ENCODE measurements around the gene CTSA.

The CTSA gene

GRCh38 chr20:45890985-45891983 lies at the start of gene CTSA, which contains the start of gene NEURL2:
CTSA (plus strand) TSS chr20:45891335; CDS start chr20:45891569, 234 bp downstream.
NEURL2 (minus strand) TSS chr20:45891208; CDS start chr20:45890991, 217 bp downstream.
- peak; percentile 77 to 83 for DNase-seq (ENCODE audit: low read depth in 2 of 2)

GRCh38 chr20:45841407-45842129 lies 49.6 kb upstream of the CTSA start:
- no peak for DNase-seq (ENCODE audit: low read depth in 2 of 2)

GRCh38 chr20:45842169-45842812 lies 48.8 kb upstream of the CTSA start:
- DNase-seq (ENCODE audit: low read depth in 2 of 2), result no peak

- no peak for DNase-seq (ENCODE audit: low read depth in 2 of 2)
Measured at GRCh38 chr20:45843506-45843905, 47.6 kb upstream of the CTSA start.

- no peak for DNase-seq (ENCODE audit: low read depth in 2 of 2)
Measured at GRCh38 chr20:45845452-45845851, 45.7 kb upstream of the CTSA start.

- no peak for DNase-seq (ENCODE audit: low read depth in 2 of 2)
Measured at GRCh38 chr20:45848421-45848820, 42.7 kb upstream of the CTSA start.

- DNase-seq (ENCODE audit: low read depth in 2 of 2), result no peak
Measured at GRCh38 chr20:45848969-45849582, 42.1 kb upstream of the CTSA start.

GRCh38 chr20:45850238-45850637 lies 40.9 kb upstream of the CTSA start:
- no peak for DNase-seq (ENCODE audit: low read depth in 2 of 2)

GRCh38 chr20:45850926-45851325 lies 40.2 kb upstream of the CTSA start:
- DNase-seq (ENCODE audit: low read depth in 2 of 2), result no peak

GRCh38 chr20:45851501-45851900 lies 39.6 kb upstream of the CTSA start:
- DNase-seq (ENCODE audit: low read depth in 2 of 2), result no peak

GRCh38 chr20:45852326-45852725 lies 38.8 kb upstream of the CTSA start:
- DNase-seq (ENCODE audit: low read depth in 2 of 2), result no peak

GRCh38 chr20:45853484-45853883 lies 37.7 kb upstream of the CTSA start:
- DNase-seq (ENCODE audit: low read depth in 2 of 2), result no peak

- peak; percentile 90 to 94 for DNase-seq (ENCODE audit: low read depth in 2 of 2)
Measured at GRCh38 chr20:45857114-45857881, 33.8 kb upstream of the CTSA start, which contains the start of the genes ACOT8 and ZSWIM3. ACOT8 (minus strand) TSS chr20:45857392; CDS start chr20:45857315, 77 bp downstream. ZSWIM3 (plus strand) TSS chr20:45857614; CDS start chr20:45857826, 212 bp downstream.

GRCh38 chr20:45857882-45858216 lies 33.3 kb upstream of the CTSA start:
- peak; percentile 31 to 40 for DNase-seq (ENCODE audit: low read depth in 2 of 2)

- no peak for DNase-seq (ENCODE audit: low read depth in 2 of 2)
Measured at GRCh38 chr20:45859916-45860315, 31.2 kb upstream of the CTSA start.

- DNase-seq (ENCODE audit: low read depth in 2 of 2), result no peak
Measured at GRCh38 chr20:45860560-45861220, 30.4 kb upstream of the CTSA start.

- DNase-seq (ENCODE audit: low read depth in 2 of 2), result no peak
Measured at GRCh38 chr20:45861221-45862075, 29.7 kb upstream of the CTSA start.

- no peak for DNase-seq (ENCODE audit: low read depth in 2 of 2)
Measured at GRCh38 chr20:45863543-45864470, 27.3 kb upstream of the CTSA start.

All from stimulated activated CD4-positive, alpha-beta T cell treated with anti-CD3 and anti-CD28 coated beads, Interleukin-15, amount 100 ng/mL, for 48 hours (primary cell).